ENCODE data around the gene SFPQ. TPM values are rescaled to one million over a fixed set of nuclear protein-coding genes. Genes with fewer than 3 reads are reported as not detected.

SFPQ gene
- total and polyA plus RNA-seq, 2 donors from 2014 or later, result 140 to 248 TPM

DNA sequence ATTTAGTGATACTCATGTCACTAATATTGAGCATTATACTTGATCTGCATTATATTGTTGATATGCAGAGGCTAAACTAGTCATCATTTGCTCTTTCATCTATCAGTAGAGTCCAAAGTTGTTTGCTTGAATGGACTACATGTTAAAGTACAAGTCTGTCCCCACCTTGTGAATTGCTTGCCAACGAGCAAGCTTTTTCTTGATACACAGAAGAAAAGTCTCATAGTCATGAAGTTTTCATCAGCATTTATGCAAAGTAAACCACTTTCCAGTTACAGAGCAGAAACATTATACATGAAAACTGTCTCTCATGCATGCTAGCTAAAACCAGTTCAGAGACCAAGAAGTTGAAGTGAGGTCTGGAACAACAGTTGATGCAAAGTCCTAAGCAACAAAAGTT lies 13.0 kb downstream of the SFPQ start:
- H3K36me3 ChIP-seq (ENCODE audit: control insufficient read depth in 2 of 3, insufficient read depth in 3 of 3, low read length in 3 of 3), result peaks cover 24 to 69% (median 33%) of the 10 kb centered on the region in 3 donors

DNA sequence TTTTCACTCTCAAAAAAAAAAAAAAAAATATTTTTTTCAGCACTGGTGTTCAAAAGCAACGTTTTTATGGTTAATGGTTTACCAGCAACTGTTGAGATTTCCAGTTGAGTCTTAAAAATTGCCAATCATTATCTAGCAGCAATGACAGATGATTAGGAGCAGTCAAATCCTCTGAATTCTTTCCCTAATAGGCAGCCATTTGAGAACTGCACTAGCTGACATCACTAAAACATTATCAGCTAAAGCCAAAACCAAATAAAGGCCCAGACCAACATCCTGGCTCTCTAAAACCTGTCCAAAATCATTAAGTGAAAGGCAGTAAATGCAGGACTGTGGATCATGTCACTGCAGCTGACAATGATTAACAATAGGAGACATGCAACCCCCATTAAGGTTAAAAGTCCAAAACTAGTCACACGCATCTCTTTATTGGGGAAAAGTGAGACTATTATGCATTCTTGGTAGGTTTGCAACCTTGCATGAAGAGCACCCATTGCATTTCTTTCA lies 14.0 kb downstream of the SFPQ start:
- no peaks in the 10 kb centered on the region for H3K9me3 ChIP-seq (ENCODE audit: control insufficient read depth in 2 of 3, insufficient read depth in 1 of 3, low read length in 3 of 3)
- no peaks in the 10 kb centered on the region for H3K27me3 ChIP-seq (ENCODE audit: control insufficient read depth, insufficient read depth, low read length)
- peaks cover 0 to 35% (median 30%) of the 10 kb centered on the region in 3 donors for H3K4me1 ChIP-seq (ENCODE audit: control insufficient read depth in 2 of 3, insufficient read depth in 2 of 3, low read depth in 1 of 3, low read length in 3 of 3)
- intact Hi-C loops (cut with DNase I), result no loop called here
- TF ChIP-seq, protein P1, sequence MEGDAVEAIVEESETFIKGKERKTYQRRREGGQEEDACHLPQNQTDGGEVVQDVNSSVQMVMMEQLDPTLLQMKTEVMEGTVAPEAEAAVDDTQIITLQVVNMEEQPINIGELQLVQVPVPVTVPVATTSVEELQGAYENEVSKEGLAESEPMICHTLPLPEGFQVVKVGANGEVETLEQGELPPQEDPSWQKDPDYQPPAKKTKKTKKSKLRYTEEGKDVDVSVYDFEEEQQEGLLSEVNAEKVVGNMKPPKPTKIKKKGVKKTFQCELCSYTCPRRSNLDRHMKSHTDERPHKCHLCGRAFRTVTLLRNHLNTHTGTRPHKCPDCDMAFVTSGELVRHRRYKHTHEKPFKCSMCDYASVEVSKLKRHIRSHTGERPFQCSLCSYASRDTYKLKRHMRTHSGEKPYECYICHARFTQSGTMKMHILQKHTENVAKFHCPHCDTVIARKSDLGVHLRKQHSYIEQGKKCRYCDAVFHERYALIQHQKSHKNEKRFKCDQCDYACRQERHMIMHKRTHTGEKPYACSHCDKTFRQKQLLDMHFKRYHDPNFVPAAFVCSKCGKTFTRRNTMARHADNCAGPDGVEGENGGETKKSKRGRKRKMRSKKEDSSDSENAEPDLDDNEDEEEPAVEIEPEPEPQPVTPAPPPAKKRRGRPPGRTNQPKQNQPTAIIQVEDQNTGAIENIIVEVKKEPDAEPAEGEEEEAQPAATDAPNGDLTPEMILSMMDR (IDR thresholded peaks at IDR 0.05; ENCODE audit: borderline replicate concordance, extremely low read depth, insufficient read depth), result no peak
- FAIRE-seq (no peak), DNase-seq (peak in 1 of 5 donors; percentile 20)
- peak overlapping the region in 1 of 2 donors; percentile 28 for H3K27ac ChIP-seq (ENCODE audit: low read depth in 2 of 2, low read length in 2 of 2)
- no peak overlapping the region for H3K9ac ChIP-seq (ENCODE audit: low read length in 3 of 3)
- no peak overlapping the region for H3K4me3 ChIP-seq (ENCODE audit: low read length in 3 of 3)
- H3K36me3 ChIP-seq (ENCODE audit: control insufficient read depth in 2 of 3, insufficient read depth in 3 of 3, low read length in 3 of 3), result peaks cover 23 to 61% (median 26%) of the 10 kb centered on the region in 3 donors

More for the DNA sequence above, 13.0 kb downstream of the SFPQ start:
- no peaks in the 10 kb centered on the region for H3K9me3 ChIP-seq (ENCODE audit: control insufficient read depth in 2 of 3, insufficient read depth in 1 of 3, low read length in 3 of 3)
- intact Hi-C loops (cut with DNase I), result no loop called here
- FAIRE-seq (no peak), DNase-seq (no peak)
- peaks cover 0 to 35% (median 30%) of the 10 kb centered on the region in 3 donors for H3K4me1 ChIP-seq (ENCODE audit: control insufficient read depth in 2 of 3, insufficient read depth in 2 of 3, low read depth in 1 of 3, low read length in 3 of 3)
- no peak overlapping the region for H3K9ac ChIP-seq (ENCODE audit: low read length in 3 of 3)
- H3K27me3 ChIP-seq (ENCODE audit: control insufficient read depth, insufficient read depth, low read length), result no peaks in the 10 kb centered on the region
- H3K4me3 ChIP-seq (ENCODE audit: low read length in 3 of 3), result peak overlapping the region in 1 of 3 donors; percentile 12
- H3K27ac ChIP-seq (ENCODE audit: low read depth in 2 of 2, low read length in 2 of 2), result peak overlapping the region in 1 of 2 donors; percentile 14
- TF ChIP-seq, protein P1 (IDR thresholded peaks at IDR 0.05; ENCODE audit: borderline replicate concordance, extremely low read depth, insufficient read depth), result no peak

DNA sequence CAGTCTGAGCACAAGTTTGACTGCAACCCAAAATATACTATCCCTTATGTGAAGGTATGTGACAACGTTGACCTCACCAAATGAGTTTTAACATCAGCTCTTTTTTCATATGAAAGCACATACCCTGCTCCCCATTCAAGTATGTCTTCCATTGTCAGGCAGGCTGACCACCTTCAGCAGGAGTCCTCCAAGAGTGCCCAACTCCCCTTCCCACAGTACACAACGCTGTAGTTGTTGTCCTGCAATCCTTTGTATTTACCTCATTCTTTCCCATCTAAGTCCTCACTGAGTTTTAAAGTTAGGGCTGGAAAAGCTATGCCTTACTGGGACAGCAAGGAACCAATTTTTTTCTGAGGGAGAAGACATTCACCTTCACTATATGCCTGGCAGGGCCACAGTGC lies 14.7 kb downstream of the SFPQ start:
- DNase-seq (no peak), FAIRE-seq (no peak)
- Histone ChIP-seq H3K4me1 (ENCODE audit: control insufficient read depth in 2 of 3, insufficient read depth in 2 of 3, low read depth in 1 of 3, low read length in 3 of 3) (peaks cover 0 to 35% (median 30%) of the 10 kb centered on the region in 3 donors), H3K27me3 (ENCODE audit: control insufficient read depth, insufficient read depth, low read length) (no peaks in the 10 kb centered on the region), H3K27ac (ENCODE audit: low read depth in 2 of 2, low read length in 2 of 2) (peak overlapping the region in 1 of 2 donors; percentile 35), H3K4me3 (ENCODE audit: low read length in 3 of 3) (peak overlapping the region in 2 of 3 donors; percentile 5 to 12), H3K36me3 (ENCODE audit: control insufficient read depth in 2 of 3, insufficient read depth in 3 of 3, low read length in 3 of 3) (peaks cover 22 to 55% (median 23%) of the 10 kb centered on the region in 3 donors), H3K9me3 (ENCODE audit: control insufficient read depth in 2 of 3, insufficient read depth in 1 of 3, low read length in 3 of 3) (no peaks in the 10 kb centered on the region), H3K9ac (ENCODE audit: low read length in 3 of 3) (no peak overlapping the region)
- intact Hi-C loops (cut with DNase I), result no loop called here
- TF ChIP-seq, protein P1 (IDR thresholded peaks at IDR 0.05; ENCODE audit: borderline replicate concordance, extremely low read depth, insufficient read depth), result no peak
